Spleen (tissue), 11 donors: ENCODE results near the gene CNOT6. TPM values are rescaled to one million over a fixed set of nuclear protein-coding genes. Genes with fewer than 3 reads are reported as not detected.

Experiments used
- DNase-seq: peaks from one replicate; pipeline ENCODE4 v3.0.0-alpha.2; 2020
- H3K27ac ChIP-seq, 8 donors: fragments of 200-600 bp; sonication (generic) in 7 of 8; 1 replicate in 4 of 8; 2 replicates in 4 of 8; pipeline versions ENCODE4 v1.5.0 to v1.8.0; 2016 to 2021; ENCODE audit warnings: inconsistent platforms in 4 of 8, mild to moderate bottlenecking in 4 of 8, moderate library complexity in 1 of 8
- H3K27me3 ChIP-seq, 7 donors: fragments of 200-600 bp; sonication (generic) in 6 of 7; replicated peaks in 1 of 7; 1 replicate in 4 of 7; 2 replicates in 3 of 7; pipeline versions ENCODE4 v1.5.0 to v1.8.0; 2016 to 2021; ENCODE audit warnings: inconsistent platforms in 3 of 7, mild to moderate bottlenecking in 1 of 7
- H3K36me3 ChIP-seq, 6 donors: fragments of 200-600 bp; sonication (generic) in 5 of 6; 1 replicate in 4 of 6; 2 replicates in 2 of 6; pipeline versions ENCODE4 v1.5.0 to v1.8.0; 2016 to 2021; ENCODE audit warnings: inconsistent platforms in 2 of 6
- H3K4me1 ChIP-seq, 6 donors: fragments of 200-600 bp; sonication (generic) in 5 of 6; 1 replicate in 3 of 6; 2 replicates in 3 of 6; pipeline versions ENCODE4 v1.5.0 to v1.8.0; 2016 to 2021; ENCODE audit warnings: inconsistent platforms in 3 of 6
- H3K4me3 ChIP-seq, 8 donors: fragments of 200-600 bp; sonication (generic) in 7 of 8; 1 replicate in 4 of 8; 2 replicates in 4 of 8; pipeline versions ENCODE4 v1.5.0 to v1.8.0; 2016 to 2021; ENCODE audit warnings: inconsistent platforms in 4 of 8, mild to moderate bottlenecking in 4 of 8, moderate library complexity in 2 of 8
- H3K9me3 ChIP-seq, 8 donors: fragments of 200-600 bp; sonication (generic) in 7 of 8; 1 replicate in 4 of 8; 2 replicates in 4 of 8; pipeline versions ENCODE4 v1.5.0 to v1.8.0; 2016 to 2021; ENCODE audit warnings: inconsistent platforms in 4 of 8
- CTCF ChIP-seq, 11 experiments: fragments of 200-600 bp in 7 of 11; fragments of 450-650 bp in 4 of 11; sonication (generic) in 4 of 11; IDR thresholded peaks in 8 of 11; conservative IDR thresholded peaks in 3 of 11; 1 replicate in 7 of 11; 2 replicates in 4 of 11; pipeline versions ENCODE4 v1.4.0 to v1.8.0; 2016 to 2021; ENCODE audit warnings: antibody characterized with exemption in 11 of 11, inconsistent platforms in 4 of 11, mild to moderate bottlenecking in 1 of 11
- POLR2A ChIP-seq, 3 donors: fragments of 450-650 bp; IDR thresholded peaks; one replicate each; pipeline ENCODE4 v1.5.1; 2017; ENCODE audit warnings: antibody characterized with exemption in 3 of 3, mild to moderate bottlenecking in 1 of 3
- POLR2AphosphoS5 ChIP-seq, 3 donors: sonication (generic); formaldehyde crosslinking; IDR thresholded peaks; one replicate each; pipeline ENCODE4 v1.5.1; 2017; ENCODE audit warnings: antibody characterized with exemption in 3 of 3
- WGBS, 5 donors: extraction: QIAGEN DNeasy Blood & Tissue Kit in 3 of 5; methylation state at CpG; one replicate each; pipeline versions ENCODE4 v1.1.5 to v1.1.7; 2013 to 2018; 5-methylcytosine and 5-hydroxymethylcytosine counted together
- intact Hi-C: fragments of 100-400 bp; cut with DNase I; formaldehyde crosslinking; loops from one replicate; pipeline ENCODE4 v1.15.0; 2023; ENCODE audit warnings: low total_unique reads
- polyA plus RNA-seq, 3 donors: library from polyadenylated mRNA; stranded (reverse); fragments of 200-250 nt; gene quantifications; one replicate each; pipeline ENCODE4 v1.2.1, GENCODE V29; 2013
- total RNA-seq, 7 donors: library from RNA; depleted of rRNA in 3 of 7; stranded (reverse); fragments of >200 nt in 3 of 7; fragmentation: NEBNext Ultra II Directional in 4 of 7; extraction: Animal tissue kit (Norgen Biotek cat#: 25700) in 4 of 7; gene quantifications; one replicate each; pipeline versions ENCODE4 v1.1.0 to v1.2.1, GENCODE V29; 2016 to 2021
- donor health status: healthy with polysubstance abuse.
- donor health status: DM: no; HTN: no; CAD: no; lungs with moderate emphysema.
- donor health status: DM: no; HTN: no; CAD: no.
- donor health status: Bipolar disorder and iron deficiency.
- donor health status: healthy.
- donor health status: DM: no; HTN: no; CAD: no.
- donor health status: DM: yes; HTN: yes; CAD: no.

CNOT6 gene
- total and polyA plus RNA-seq, 10 donors = 5.5 to 26.5 (median 21.6) TPM

DNA sequence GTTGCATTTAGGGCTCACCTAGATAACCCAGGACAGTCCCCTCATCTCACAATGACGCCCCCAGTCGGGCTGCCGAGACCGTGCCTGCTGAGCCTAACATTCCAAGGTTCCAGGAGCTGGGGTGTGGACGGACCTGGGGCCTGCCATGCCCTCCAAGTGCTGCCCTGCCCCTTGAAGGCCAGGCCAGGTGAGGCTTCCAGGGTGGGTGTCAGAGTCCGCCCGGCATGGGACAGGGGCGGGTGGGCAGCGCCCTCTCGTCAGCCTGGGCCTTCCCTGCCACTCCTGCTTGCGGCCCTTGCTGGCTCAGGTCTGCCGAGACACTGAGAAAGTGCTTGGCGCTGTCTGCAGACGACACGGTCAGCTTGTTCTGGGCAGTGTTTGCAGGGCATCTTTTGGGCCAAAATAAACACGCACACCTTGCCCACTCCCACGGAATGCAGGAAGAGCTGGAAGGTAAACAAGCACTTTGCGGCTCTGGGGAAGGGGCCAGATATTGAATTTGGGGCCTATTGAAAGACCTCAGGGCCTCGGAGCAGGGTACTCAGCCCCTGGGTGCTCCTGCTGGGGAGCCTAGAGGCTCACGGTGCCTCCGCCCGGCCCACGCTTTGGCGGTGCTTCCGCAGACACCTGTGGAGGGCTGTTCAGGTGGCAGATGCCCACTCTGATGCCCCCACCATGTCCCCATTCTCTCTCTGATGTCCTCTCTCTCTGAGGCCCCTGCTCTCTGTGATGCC is 101.4 kb downstream of the CNOT6 start:
- intact Hi-C loops = no loop called here
- Histone ChIP-seq H3K36me3 (no peaks in the 10 kb centered on the region), H3K27ac (no peak overlapping the region), H3K4me1 (peaks cover 5 to 15% (median 13%) of the 10 kb centered on the region in 6 donors), H3K9me3 (no peaks in the 10 kb centered on the region), H3K4me3 (no peak overlapping the region), H3K27me3 (peaks cover 0 to 39% (median 14%) of the 10 kb centered on the region in 7 donors)
- DNase-seq = no peak
- TF ChIP-seq POLR2A (IDR thresholded peaks at IDR 0.05) (no peak), CTCF (IDR thresholded peaks at IDR 0.05 in 8 of 11, conservative IDR thresholded peaks at IDR 0.05 in 3 of 11) (no peak), POLR2AphosphoS5 (IDR thresholded peaks at IDR 0.05) (no peak)
- 86 to 93% (median 91%) methylated on average over 16 to 25 of the region's 25 CpGs for WGBS, 5 donors

- Histone ChIP-seq H3K9me3 (no peaks in the 10 kb centered on the region), H3K4me3 (no peak overlapping the region), H3K36me3 (no peaks in the 10 kb centered on the region), H3K4me1 (peaks cover 0 to 9% (median 7%) of the 10 kb centered on the region in 6 donors), H3K27ac (no peak overlapping the region), H3K27me3 (peaks cover 0 to 33% (median 8%) of the 10 kb centered on the region in 7 donors)
- 92 to 97% (median 93%) methylated on average over 10 to 12 of the region's 12 CpGs for WGBS, 5 donors
- intact Hi-C loops = no loop called here
- no peak for DNase-seq
- TF ChIP-seq POLR2A (IDR thresholded peaks at IDR 0.05) (no peak), CTCF (IDR thresholded peaks at IDR 0.05 in 8 of 11, conservative IDR thresholded peaks at IDR 0.05 in 3 of 11) (no peak), POLR2AphosphoS5 (IDR thresholded peaks at IDR 0.05) (no peak)
These were observed 102.0 kb downstream of the CNOT6 start for GRCh38 chr5:180596115-180596667.

GRCh38 chr5:180596668-180597231 is 102.6 kb downstream of the CNOT6 start:
- peaks cover 0 to 3% (median under 1%) of the 10 kb centered on the region in 6 donors for H3K4me1 ChIP-seq
- no peak overlapping the region for H3K4me3 ChIP-seq
- TF ChIP-seq POLR2AphosphoS5 (IDR thresholded peaks at IDR 0.05) (no peak), POLR2A (IDR thresholded peaks at IDR 0.05) (no peak), CTCF (IDR thresholded peaks at IDR 0.05 in 8 of 11, conservative IDR thresholded peaks at IDR 0.05 in 3 of 11) (no peak)
- intact Hi-C loops = no loop called here
- H3K36me3 ChIP-seq = no peaks in the 10 kb centered on the region
- H3K9me3 ChIP-seq = no peaks in the 10 kb centered on the region
- whole genome bisulfite sequencing, 5 donors = 61 to 76% (median 63%) methylated on average over 16 to 24 of the region's 24 CpGs
- no peak overlapping the region for H3K27ac ChIP-seq
- no peak for DNase-seq
- H3K27me3 ChIP-seq = peaks cover 0 to 27% (median 2%) of the 10 kb centered on the region in 7 donors

DNA sequence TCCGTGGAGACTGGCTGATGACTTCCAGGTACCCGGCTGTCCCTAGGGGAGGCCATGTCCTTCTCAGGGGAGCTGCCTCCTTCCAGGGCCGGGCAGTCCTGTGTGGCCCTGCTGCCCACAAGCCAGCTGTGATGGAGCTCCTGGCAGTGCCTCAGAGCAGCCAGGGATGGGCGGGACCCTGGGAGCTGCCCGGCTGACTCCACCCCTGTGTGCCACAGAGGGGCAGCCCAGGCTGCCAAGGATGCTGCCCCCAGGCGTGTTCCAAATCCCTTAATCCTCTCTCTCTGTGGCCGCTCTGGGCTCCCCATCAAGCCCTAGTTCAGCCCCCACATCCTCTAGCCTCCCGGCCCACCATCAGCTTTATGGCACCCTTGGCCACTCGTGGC is 104.1 kb downstream of the CNOT6 start:
- H3K27ac ChIP-seq = no peak overlapping the region
- no peaks in the 10 kb centered on the region for H3K9me3 ChIP-seq
- TF ChIP-seq POLR2A (IDR thresholded peaks at IDR 0.05) (no peak), CTCF (IDR thresholded peaks at IDR 0.05 in 8 of 11, conservative IDR thresholded peaks at IDR 0.05 in 3 of 11) (no peak), POLR2AphosphoS5 (IDR thresholded peaks at IDR 0.05) (no peak)
- WGBS, 5 donors = 77 to 93% (median 84%) methylated on average over 8 to 9 of the region's 9 CpGs
- H3K27me3 ChIP-seq = peaks cover 0 to 12% (median 0%) of the 10 kb centered on the region in 7 donors
- no peaks in the 10 kb centered on the region for H3K4me1 ChIP-seq
- H3K36me3 ChIP-seq = no peaks in the 10 kb centered on the region
- no peak for DNase-seq
- intact Hi-C loops = no loop called here
- H3K4me3 ChIP-seq = no peak overlapping the region
